Smooth muscle cell (in vitro differentiated cells): Measurements from ENCODE around the gene MPZL1. TPM values are rescaled to one million over a fixed set of nuclear protein-coding genes. Genes with fewer than 3 reads are reported as not detected.

Source experiments
- DNase-seq: peaks from one replicate; lab custom pipeline; 2025; ENCODE audit not compliant: unreplicated experiment; lab: John Stamatoyannopoulos, UW
- H2AFZ ChIP-seq: fragments of 200-600 bp; sonication (generic); 2 replicates; pipeline ENCODE4 v1.6.0; 2016; ENCODE audit warnings: antibody characterized with exemption, low read depth, mild to moderate bottlenecking
- H3F3A ChIP-seq: fragments of 200-600 bp; sonication (generic); 2 replicates; pipeline ENCODE4 v1.6.0; 2017; ENCODE audit warnings: antibody characterized with exemption, low read depth
- H3K27ac ChIP-seq: fragments of 200-600 bp; sonication (generic); 2 replicates; pipeline ENCODE4 v1.5.1; 2016; ENCODE audit warnings: low read depth, mild to moderate bottlenecking
- H3K27me3 ChIP-seq: fragments of 200-600 bp; sonication (generic); 2 replicates; pipeline ENCODE4 v1.6.1; 2016; ENCODE audit warnings: low read depth, mild to moderate bottlenecking
- H3K36me3 ChIP-seq: fragments of 200-600 bp; sonication (generic); 2 replicates; pipeline ENCODE4 v1.5.1; 2016; ENCODE audit warnings: low read depth
- H3K4me1 ChIP-seq: fragments of 200-600 bp; sonication (generic); 2 replicates; pipeline ENCODE4 v1.5.1; 2016; ENCODE audit warnings: low read depth
- H3K4me2 ChIP-seq: fragments of 200-600 bp; sonication (generic); 2 replicates; pipeline ENCODE4 v1.6.0; 2016; ENCODE audit warnings: mild to moderate bottlenecking
- H3K4me3 ChIP-seq: fragments of 200-600 bp; sonication (generic); 2 replicates; pipeline ENCODE4 v1.5.1; 2016; ENCODE audit warnings: mild to moderate bottlenecking
- H3K79me2 ChIP-seq: fragments of 200-600 bp; sonication (generic); 2 replicates; pipeline ENCODE4 v1.6.0; 2016; ENCODE audit warnings: low read depth, mild to moderate bottlenecking
- H3K9ac ChIP-seq: fragments of 200-600 bp; sonication (generic); 2 replicates; pipeline ENCODE4 v1.6.0; 2016; ENCODE audit warnings: low read depth
- H3K9me3 ChIP-seq: fragments of 200-600 bp; sonication (generic); replicated peaks from 2 replicates; pipeline ENCODE4 v1.5.1; 2016; ENCODE audit warnings: low read depth
- H4K20me1 ChIP-seq: fragments of 200-600 bp; sonication (generic); 2 replicates; pipeline ENCODE4 v1.6.0; 2016; ENCODE audit warnings: low read depth
- WGBS: methylation state at CpG from one replicate; pipeline ENCODE4 v1.1.7; 2016; ENCODE audit warnings: low lambda C conversion rate; 5-methylcytosine and 5-hydroxymethylcytosine counted together
- polyA plus RNA-seq: library from polyadenylated mRNA; unstranded; fragments of >200 nt; fragmentation: Nextera tagmentation; extraction: Ambion mirVana; gene quantifications from 2 replicates; pipeline ENCODE4 v1.2.1, GENCODE V29; 2016
- total RNA-seq: library from RNA; depleted of rRNA; stranded (reverse); fragments of >200 nt; gene quantifications from 2 replicates; pipeline ENCODE4 v1.2.3, GENCODE V29; 2014
- TF ChIP-seq, protein P1 (sequence below): fragments of 200-600 bp; sonication (generic); IDR thresholded peaks from 2 replicates; pipeline ENCODE4 v1.5.1; 2017; ENCODE audit warnings: borderline replicate concordance, mild to moderate bottlenecking, antibody characterized with exemption; ENCODE audit not compliant: insufficient read depth, poor library complexity, severe bottlenecking

The MPZL1 gene
- total and polyA plus RNA-seq, 2 experiments from 2014 or later, result 250 to 276 TPM

GRCh38 chr1:167772436-167772835 is 50.7 kb downstream of the MPZL1 start:
- Histone ChIP-seq H2AFZ (no peak overlapping the region), H3K36me3 (no peaks in the 10 kb centered on the region), H4K20me1 (peaks cover 79% of the 10 kb centered on the region), H3K9me3 (no peaks in the 10 kb centered on the region), H3K4me2 (no peak overlapping the region), H3K9ac (no peak overlapping the region), H3K4me1 (peaks cover 9% of the 10 kb centered on the region), H3K27me3 (no peaks in the 10 kb centered on the region), H3F3A (peaks cover 9% of the 10 kb centered on the region), H3K27ac (peak overlapping the region; percentile 97), H3K4me3 (no peak overlapping the region), H3K79me2 (peaks cover 48% of the 10 kb centered on the region)
- 98% methylated on average over 4 of the region's 4 CpGs for WGBS
- TF ChIP-seq, protein P1, sequence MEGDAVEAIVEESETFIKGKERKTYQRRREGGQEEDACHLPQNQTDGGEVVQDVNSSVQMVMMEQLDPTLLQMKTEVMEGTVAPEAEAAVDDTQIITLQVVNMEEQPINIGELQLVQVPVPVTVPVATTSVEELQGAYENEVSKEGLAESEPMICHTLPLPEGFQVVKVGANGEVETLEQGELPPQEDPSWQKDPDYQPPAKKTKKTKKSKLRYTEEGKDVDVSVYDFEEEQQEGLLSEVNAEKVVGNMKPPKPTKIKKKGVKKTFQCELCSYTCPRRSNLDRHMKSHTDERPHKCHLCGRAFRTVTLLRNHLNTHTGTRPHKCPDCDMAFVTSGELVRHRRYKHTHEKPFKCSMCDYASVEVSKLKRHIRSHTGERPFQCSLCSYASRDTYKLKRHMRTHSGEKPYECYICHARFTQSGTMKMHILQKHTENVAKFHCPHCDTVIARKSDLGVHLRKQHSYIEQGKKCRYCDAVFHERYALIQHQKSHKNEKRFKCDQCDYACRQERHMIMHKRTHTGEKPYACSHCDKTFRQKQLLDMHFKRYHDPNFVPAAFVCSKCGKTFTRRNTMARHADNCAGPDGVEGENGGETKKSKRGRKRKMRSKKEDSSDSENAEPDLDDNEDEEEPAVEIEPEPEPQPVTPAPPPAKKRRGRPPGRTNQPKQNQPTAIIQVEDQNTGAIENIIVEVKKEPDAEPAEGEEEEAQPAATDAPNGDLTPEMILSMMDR, result no peak
- no peak for DNase-seq

DNA sequence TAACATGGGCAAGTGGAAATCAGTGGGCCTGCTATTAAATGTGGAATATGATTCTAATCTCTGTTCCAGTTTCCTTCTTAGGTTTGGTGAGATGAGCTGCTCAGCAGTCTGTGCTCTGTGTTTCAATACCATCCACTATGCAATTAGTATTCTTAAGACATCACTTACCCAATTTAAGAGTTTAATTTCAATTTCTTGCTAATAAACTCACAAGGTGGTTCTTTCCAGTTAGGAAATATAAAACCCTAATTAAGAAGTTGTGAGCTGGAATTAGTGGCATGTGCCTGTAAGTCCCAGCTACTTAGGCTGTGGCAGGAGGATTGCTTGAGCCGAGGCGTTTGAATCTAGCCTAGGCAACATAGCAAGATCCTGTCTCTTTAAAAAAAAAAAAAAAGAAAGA is 51.7 kb downstream of the MPZL1 start:
- Histone ChIP-seq H3K79me2 (peaks cover 40% of the 10 kb centered on the region), H3K4me3 (no peak overlapping the region), H3K4me1 (peaks cover 9% of the 10 kb centered on the region), H4K20me1 (peaks cover 68% of the 10 kb centered on the region), H3K36me3 (peaks cover 4% of the 10 kb centered on the region), H3K27me3 (no peaks in the 10 kb centered on the region), H3K9me3 (no peaks in the 10 kb centered on the region), H2AFZ (no peak overlapping the region), H3F3A (peaks cover 9% of the 10 kb centered on the region), H3K27ac (peak overlapping the region; percentile 97), H3K9ac (no peak overlapping the region), H3K4me2 (no peak overlapping the region)
- no peak for DNase-seq
- 64% methylated on average over 2 of the region's 2 CpGs for WGBS
- TF ChIP-seq, protein P1, result no peak

DNA sequence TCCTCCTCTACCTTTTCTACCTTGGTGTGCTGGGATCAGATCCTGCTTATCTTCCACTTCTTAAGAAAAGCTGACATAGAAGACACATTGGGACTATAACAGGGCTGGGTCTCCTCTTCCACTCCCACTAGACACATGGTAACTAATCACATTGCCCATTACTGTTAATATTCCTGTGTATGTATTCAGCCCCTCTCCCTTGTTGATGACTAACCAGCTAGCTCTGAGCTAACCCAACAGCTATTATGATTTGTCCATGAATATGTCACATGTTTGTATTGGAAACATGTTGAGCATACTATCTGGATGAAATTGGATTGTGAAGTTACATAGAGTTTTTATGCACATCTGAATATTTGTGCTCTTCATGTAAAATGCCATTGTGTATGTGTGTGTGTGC is 52.9 kb downstream of the MPZL1 start:
- peak overlapping the region; percentile 83 for H3K9ac ChIP-seq
- H3K9me3 ChIP-seq, result no peaks in the 10 kb centered on the region
- H2AFZ ChIP-seq, result no peak overlapping the region
- no peaks in the 10 kb centered on the region for H3K27me3 ChIP-seq
- H3K36me3 ChIP-seq, result peaks cover 9% of the 10 kb centered on the region
- H4K20me1 ChIP-seq, result peaks cover 56% of the 10 kb centered on the region
- TF ChIP-seq, protein P1, result no peak
- peaks cover 39% of the 10 kb centered on the region for H3K79me2 ChIP-seq
- no peak for DNase-seq
- peaks cover 9% of the 10 kb centered on the region for H3F3A ChIP-seq
- H3K27ac ChIP-seq, result peak overlapping the region; percentile 97
- H3K4me1 ChIP-seq, result peaks cover 9% of the 10 kb centered on the region
- H3K4me3 ChIP-seq, result no peak overlapping the region
- peak overlapping the region; percentile 76 for H3K4me2 ChIP-seq

GRCh38 chr1:167775178-167775577 is 53.4 kb downstream of the MPZL1 start:
- H4K20me1 ChIP-seq, result peaks cover 53% of the 10 kb centered on the region
- H3K9me3 ChIP-seq, result no peaks in the 10 kb centered on the region
- TF ChIP-seq, protein P1, result no peak
- no peak for DNase-seq
- peak overlapping the region; percentile 76 for H3K4me2 ChIP-seq
- H3K9ac ChIP-seq, result peak overlapping the region; percentile 83
- peaks cover 9% of the 10 kb centered on the region for H3K4me1 ChIP-seq
- peaks cover 9% of the 10 kb centered on the region for H3F3A ChIP-seq
- H3K27ac ChIP-seq, result peak overlapping the region; percentile 97
- peaks cover 14% of the 10 kb centered on the region for H3K36me3 ChIP-seq
- no peak overlapping the region for H3K4me3 ChIP-seq
- H2AFZ ChIP-seq, result no peak overlapping the region
- H3K27me3 ChIP-seq, result no peaks in the 10 kb centered on the region
- H3K79me2 ChIP-seq, result peaks cover 39% of the 10 kb centered on the region
- 21% methylated on average over 2 of the region's 2 CpGs for WGBS
